Stimulated activated CD8-positive, alpha-beta memory T cell treated with anti-CD3 and anti-CD28 coated beads, Interleukin-12 subunit alpha, Interleukin-12 subunit beta, amount 100 ng/mL, for 24 hours (primary cell): ENCODE results near the gene CFAP119.

Experiments
- DNase-seq: peaks from one replicate; pipeline ENCODE4 v3.0.0-alpha.2; 2020; ENCODE audit errors: extremely low read depth

CFAP119 gene

DNA sequence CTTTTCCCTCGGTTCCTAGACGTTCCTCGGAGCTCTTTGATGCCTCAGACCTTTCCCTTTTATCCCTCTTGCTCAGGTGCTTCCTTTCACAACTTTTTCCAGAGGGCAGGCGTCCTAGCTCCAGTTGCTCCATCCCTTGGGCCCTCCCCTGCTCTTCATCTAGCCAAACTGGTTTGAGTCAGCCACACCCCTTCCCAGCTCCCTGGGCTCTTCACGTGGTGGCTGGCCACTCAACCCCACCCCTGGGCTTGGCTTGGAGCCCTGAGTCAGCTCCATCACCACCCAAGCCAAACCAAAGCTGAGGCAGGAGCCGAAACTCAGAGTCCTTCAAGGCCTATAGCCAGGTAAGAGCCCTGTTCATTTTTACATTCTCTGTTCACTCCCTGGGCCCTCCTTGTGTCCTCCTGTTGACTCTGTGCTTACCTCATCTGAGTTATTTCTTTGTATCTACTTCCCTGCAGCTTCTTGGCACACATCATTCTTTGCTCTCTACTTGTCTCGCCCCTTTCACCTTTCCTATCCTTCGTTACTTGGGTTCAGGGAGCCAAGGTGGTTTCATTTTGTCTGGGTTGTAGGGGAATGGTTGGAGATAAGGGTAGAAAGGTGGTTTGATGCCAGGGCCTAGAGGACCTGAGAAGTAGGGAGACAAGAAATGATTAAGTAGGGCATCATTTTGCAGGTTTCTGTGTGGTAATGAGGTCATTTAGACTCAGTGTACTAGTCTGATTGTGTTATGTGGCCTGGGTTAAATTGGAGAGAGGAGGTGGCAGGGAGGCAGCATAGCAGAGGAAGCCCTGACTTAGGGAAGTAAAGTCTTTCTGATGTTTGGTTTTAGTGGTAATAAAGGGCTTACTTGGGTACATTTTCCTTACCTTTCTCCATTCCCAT, 21.3 kb downstream of the CFAP119 start:
- no peak for DNase-seq

DNA sequence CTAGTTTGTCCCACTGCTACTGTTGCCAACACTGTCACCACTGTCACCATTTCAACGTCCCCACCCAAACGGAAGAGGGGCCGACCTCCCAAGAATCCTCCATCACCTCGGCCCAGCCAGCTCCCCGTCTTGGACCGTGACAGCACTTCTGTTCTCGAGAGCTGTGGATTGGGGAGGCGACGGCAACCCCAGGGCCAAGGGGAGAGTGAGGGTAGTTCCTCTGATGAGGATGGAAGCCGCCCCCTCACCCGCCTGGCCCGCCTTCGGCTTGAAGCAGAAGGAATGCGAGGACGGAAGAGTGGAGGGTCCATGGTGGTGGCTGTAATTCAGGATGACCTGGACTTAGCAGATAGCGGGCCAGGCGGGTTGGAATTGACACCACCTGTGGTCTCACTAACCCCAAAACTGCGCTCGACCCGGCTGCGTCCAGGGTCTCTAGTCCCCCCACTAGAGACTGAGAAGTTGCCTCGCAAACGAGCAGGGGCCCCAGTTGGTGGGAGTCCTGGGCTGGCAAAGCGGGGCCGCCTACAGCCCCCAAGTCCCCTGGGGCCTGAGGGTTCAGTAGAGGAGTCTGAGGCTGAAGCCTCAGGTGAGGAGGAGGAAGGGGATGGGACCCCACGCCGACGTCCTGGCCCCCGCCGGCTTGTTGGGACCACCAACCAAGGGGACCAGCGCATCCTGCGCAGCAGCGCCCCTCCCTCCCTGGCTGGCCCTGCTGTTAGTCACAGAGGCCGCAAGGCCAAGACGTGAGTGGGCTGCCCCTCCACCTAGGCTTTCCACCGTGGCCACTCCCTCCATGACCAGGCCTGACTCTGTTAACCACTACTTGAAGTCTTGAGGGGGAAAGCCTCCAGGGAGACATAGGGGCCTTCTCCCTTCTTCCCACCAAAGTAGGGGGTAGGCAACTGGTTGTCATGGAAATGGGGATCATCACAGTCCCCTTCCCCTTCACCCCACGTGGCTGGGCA, 22.6 kb downstream of the CFAP119 start:
- DNase-seq = no peak

DNA sequence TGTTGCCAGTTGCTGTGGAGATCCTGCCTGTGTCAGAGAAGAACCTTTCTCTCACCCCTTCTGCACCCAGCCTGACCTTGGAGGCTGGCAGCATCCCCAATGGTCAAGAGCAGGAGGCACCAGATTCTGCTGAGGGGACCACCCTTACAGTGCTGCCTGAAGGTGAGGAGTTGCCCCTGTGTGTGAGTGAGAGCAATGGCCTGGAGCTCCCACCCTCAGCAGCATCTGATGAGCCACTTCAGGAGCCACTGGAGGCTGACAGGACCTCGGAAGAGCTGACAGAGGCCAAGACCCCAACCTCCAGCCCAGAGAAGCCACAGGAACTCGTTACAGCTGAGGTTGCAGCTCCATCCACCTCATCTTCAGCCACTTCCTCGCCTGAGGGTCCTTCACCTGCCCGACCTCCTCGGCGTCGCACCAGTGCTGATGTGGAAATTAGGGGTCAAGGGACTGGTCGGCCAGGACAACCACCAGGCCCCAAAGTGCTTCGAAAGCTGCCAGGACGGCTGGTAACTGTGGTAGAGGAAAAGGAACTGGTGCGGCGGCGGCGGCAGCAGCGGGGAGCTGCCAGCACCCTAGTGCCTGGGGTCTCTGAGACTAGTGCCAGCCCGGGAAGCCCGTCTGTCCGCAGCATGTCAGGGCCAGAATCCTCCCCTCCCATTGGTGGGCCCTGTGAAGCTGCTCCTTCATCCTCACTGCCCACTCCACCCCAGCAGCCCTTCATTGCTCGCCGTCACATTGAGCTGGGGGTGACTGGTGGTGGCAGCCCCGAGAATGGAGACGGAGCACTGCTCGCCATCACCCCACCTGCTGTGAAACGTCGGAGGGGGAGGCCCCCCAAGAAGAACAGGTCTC, 23.8 kb downstream of the CFAP119 start:
- DNase-seq = no peak

DNA sequence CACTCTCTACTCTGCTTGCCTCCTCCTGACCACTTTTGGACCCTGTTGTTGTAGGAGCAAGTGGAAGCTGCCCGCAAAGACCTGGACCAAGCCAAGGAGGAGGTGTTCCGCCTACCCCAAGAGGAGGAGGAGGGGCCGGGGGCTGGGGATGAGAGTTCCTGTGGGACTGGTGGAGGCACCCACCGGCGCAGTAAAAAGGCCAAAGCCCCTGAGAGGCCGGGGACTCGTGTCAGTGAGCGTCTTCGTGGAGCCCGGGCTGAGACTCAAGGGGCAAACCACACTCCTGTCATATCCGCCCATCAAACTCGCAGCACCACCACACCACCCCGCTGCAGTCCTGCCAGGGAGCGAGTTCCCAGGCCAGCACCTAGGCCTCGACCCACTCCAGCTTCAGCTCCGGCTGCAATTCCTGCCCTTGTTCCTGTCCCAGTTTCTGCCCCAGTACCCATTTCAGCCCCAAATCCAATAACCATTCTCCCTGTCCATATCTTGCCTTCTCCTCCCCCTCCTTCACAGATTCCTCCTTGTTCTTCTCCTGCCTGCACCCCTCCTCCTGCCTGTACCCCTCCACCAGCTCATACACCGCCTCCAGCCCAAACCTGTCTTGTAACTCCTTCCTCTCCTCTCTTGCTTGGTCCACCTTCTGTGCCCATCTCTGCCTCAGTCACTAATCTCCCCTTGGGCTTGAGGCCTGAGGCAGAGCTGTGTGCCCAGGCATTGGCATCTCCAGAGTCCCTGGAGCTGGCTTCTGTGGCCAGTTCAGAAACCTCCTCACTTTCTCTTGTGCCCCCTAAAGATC, 24.7 kb downstream of the CFAP119 start:
- no peak for DNase-seq

DNA sequence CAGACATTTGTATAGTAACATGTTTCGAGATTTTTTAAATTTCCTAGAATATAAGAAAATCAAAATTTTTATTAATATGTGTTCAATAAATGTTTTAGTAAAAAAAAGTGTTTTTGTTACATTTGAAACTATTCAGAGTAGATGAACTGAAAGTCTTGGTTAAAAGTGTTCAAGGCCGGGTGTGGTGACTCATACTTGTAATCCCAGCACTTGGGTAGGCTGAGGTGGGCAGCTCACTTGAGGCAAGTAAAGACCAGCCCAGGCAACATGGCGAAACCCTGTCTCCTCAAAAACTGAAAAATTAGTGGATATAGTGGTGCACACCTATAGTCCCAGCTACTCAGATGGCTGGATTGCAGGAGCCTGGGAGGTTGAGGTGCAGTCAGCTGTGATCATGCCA, 30.5 kb downstream of the CFAP119 start:
- DNase-seq = no peak

DNA sequence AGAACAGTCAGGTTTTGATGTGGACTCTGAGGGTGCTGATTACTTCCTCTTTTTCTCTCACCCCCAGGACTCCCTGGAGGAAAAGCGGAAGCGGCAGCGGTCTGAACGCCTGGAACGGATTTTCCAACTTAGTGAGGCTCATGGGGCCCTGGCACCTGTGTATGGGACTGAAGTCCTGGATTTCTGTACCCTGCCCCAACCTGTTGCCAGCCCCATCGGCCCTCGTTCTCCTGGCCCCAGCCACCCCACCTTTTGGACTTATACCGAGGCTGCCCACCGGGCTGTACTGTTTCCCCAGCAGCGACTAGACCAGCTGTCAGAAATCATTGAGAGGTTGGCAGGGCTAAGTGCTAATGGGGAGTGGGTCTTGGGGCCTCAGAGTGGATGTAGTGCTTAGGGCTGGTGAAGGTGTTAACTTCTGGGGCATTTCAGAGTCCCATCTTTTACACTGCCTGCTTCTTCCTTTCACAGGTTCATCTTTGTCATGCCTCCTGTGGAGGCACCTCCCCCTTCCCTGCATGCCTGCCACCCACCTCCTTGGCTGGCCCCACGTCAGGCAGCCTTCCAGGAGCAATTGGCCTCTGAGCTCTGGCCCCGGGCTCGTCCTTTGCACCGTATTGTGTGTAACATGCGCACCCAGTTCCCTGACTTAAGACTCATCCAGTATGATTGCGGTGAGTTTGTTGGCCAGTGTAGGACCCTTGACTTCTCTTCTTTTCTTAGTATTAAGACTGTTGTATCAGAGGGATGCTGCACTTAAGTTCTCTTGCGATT, 32.8 kb downstream of the CFAP119 start:
- no peak for DNase-seq

DNA sequence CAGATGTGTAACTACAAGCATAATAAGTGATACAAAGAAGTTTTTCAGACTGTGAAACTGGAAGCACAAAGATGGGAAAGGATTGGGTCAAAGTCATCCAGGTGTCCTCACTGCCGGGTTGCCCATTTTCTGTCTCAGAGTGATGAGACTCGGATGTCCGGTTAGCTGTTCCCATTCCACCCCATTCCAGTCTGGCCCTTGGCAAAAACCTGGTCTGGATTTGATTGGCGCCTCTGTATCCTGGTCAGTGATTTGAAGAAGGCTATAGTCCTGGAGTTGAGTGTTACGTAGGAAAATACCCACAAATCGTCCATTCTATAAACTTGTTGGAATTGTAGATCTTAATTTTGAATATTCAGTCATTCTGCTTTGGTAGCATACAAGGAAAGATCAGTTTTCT, 33.5 kb downstream of the CFAP119 start:
- DNase-seq = no peak

DNA sequence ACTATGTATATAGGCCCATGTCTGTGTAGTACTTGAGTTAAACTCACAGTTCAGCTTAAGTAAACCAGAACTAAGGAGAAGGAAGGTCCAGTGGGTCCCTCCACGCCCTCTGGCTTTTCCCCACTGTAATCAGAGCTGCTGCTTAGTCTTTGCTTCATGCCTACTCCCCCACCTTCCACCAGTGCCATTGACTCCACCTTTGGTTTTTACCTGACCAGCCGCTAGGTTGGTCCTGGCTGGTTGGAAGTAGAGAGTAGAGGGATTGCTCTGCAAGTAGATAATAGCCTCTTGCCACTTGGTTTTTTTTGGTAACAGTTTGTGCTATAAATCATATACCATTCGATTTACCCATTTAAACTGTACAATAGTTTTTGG, 36.5 kb downstream of the CFAP119 start:
- DNase-seq = no peak

DNA sequence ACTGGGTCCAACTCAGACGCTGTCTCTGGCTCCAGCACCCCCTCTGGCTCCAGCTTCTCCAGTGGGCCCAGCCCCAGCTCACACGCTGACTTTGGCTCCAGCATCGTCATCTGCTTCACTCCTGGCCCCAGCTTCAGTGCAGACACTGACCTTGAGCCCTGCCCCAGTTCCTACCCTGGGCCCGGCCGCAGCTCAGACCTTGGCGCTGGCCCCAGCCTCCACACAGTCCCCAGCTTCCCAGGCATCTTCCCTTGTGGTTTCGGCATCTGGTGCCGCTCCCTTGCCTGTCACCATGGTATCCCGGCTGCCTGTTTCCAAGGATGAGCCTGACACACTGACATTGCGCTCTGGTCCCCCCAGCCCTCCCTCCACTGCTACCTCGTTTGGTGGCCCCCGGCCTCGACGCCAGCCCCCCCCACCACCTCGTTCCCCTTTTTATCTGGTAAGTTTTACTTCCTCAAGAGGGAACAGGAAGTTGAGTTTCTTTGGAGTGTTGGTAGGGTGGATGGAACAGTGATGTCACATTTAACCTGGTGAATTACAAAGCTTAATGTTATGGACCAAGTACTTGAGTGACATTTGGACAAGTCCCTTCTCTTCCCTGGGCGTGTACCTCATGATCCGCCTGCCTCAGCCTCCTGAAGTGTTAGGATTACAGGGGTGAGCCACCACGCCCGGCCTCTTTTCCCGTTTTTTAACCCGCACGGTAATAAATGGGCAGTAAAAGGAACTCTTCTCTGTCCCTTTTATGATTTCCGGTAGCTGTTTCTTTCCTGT, 37.0 kb downstream of the CFAP119 start:
- DNase-seq = no peak

DNA sequence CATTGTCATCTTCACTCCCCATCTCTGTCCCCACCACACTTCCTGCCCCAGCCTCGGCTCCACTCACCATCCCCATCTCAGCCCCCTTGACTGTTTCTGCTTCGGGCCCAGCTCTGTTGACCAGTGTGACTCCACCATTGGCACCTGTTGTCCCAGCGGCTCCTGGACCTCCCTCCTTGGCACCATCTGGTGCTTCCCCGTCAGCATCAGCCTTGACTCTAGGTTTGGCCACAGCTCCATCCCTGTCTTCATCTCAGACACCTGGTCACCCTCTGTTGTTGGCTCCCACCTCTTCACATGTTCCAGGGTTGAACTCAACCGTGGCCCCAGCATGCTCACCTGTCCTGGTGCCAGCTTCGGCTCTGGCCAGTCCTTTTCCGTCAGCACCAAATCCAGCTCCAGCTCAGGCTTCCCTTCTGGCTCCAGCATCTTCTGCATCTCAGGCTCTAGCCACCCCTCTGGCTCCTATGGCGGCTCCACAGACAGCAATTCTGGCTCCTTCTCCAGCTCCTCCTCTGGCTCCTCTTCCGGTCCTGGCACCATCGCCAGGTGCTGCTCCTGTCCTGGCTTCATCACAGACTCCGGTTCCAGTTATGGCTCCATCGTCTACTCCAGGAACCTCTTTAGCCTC, 38.0 kb downstream of the CFAP119 start:
- DNase-seq = no peak

DNA sequence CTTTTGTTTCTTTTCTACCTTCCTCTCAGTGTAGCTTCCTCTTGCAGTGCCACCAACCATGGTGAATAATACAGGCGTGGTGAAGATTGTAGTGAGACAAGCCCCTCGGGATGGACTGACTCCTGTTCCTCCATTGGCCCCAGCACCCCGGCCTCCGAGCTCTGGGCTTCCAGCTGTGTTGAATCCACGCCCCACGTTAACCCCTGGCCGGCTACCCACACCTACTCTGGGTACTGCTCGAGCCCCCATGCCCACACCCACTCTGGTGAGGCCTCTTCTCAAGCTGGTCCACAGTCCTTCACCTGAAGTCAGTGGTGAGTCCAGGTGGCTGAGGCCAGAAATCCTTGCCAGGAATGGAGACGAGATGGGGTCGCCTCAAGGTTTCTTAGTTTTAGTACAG, 38.9 kb downstream of the CFAP119 start:
- no peak for DNase-seq

DNA sequence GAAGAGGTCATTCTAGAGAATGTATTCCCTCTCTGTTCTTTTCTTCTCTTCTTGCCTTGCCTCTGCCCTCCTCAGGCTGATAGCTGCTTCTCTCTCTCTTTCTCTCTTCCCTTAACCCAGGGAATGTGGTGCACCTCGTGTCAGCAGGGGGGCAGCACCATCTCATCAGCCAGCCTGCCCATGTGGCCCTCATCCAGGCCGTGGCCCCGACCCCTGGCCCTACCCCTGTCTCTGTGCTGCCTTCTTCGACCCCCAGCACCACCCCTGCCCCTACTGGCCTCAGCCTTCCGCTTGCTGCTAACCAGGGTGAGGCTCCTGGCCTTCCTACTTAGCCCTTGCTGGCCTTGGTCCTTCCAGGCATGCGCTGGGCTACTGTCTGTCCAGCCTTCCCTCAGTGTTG, 39.4 kb downstream of the CFAP119 start:
- no peak for DNase-seq

DNA sequence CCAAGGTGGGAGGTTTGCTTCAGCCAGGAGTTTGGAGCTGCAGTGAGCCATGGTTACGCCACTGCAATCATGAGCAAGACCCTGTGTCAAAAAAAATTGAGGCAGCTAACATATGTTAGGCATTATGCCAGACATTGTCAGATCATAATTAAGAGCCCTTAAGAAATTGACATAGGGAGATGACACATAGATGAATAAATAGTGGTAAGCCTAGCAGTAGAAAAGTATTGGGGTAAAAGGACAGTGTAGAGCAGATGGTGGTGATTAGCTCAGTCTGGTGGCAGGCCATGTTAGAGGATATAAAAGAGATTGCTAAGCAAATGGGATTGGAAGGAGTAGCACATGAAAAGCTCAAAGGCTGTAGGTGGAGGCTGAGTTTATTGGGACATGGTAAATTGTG, 40.3 kb downstream of the CFAP119 start:
- DNase-seq = no peak

DNA sequence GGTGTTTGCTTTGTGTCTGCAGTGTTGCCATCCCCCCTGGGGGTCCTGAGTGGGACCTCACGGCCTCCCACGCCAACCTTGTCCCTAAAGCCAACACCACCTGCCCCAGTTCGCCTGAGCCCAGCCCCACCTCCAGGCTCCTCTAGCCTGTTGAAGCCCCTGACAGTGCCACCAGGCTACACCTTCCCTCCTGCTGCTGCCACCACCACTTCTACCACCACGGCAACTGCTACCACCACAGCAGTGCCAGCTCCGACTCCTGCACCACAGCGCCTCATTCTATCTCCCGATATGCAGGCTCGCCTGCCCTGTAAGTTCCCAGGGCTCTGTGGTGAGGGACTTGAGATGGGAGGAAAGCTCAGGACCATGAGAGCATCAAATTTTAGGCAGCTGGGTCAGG, 40.7 kb downstream of the CFAP119 start:
- no peak for DNase-seq

DNA sequence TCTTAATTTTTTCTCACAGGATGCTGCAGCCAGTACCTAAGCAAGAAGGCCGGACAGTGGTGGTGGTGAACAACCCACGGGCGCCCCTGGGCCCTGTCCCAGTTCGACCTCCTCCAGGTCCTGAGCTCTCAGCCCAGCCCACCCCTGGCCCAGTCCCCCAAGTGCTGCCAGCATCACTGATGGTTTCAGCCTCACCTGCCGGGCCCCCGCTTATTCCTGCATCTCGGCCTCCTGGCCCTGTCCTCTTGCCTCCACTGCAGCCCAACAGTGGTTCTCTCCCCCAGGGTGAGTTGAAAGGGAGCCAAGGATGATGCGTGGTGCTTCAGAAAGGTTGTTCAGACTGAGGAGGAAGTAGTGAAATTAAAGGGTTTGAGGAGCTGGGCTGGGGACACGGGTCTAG, 41.2 kb downstream of the CFAP119 start:
- no peak for DNase-seq

DNA sequence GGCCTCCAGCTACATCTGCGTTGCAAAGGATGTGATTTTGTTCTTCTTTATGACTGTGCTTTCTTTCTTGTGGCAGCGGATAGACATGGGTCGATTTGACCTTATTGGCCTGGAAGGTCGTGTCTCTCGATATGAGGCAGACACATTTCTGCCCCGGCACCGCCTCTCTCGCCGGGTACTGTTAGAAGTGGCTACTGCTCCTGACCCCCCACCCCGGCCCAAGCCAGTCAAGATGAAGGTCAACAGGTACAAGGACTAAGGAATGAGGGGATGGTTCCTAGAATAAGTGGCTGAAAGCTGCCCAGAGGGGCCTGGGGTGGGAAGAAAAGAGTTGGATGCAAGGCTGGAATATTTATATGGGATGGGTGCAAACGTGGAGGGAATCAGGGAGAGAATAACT, 41.8 kb downstream of the CFAP119 start:
- DNase-seq = no peak

DNA sequence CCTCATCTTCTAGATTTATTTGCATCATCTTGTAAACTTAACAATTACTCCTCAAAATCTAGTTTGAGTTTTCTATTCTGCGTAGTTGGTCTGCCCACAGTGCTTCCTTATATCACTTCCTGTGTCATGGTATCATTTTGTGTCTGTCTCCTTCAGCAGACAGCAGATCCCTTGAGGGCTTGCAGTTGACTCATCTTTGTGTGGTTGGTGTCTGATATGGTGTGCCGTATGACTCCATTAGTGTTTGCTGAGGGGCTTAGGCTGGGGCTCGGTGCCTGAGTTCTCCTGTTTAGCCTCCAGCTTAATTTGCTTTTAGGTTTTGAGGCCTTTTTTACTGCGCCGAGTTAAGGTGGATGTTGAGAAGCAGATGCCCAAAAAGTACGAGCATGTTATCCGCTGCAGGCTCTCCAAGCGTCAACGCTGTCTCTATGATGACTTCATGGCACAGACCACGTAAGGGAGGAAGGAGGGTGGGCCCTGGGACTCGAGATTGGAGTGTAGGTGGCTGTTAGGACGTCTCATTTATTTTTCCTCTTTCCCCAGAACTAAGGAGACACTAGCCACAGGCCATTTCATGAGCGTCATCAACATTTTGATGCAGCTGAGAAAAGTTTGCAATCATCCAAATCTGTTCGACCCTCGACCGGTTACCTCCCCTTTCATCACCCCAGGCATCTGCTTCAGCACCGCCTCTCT, 46.0 kb downstream of the CFAP119 start:
- peak; percentile 12 for DNase-seq

DNA sequence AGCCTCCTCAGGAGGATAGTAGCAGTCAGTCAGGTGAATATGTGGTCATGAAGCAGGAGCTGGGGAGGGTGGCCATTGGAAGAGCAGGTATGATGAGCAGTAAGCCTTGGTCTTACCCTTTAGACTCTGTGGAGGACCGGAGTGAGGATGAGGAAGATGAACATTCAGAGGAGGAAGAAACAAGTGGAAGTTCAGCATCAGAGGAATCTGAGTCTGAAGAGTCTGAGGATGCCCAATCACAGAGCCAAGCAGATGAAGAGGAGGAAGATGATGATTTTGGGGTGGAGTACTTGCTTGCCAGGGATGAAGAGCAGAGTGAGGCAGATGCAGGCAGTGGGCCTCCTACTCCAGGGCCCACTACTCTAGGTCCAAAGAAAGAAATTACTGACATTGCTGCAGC, 50.1 kb downstream of the CFAP119 start:
- DNase-seq = no peak
